CD4-positive, alpha-beta memory T cell (primary cell): ENCODE measurements around the gene NETO2. TPM values are rescaled to one million over a fixed set of nuclear protein-coding genes. Genes with fewer than 3 reads are reported as not detected.
"Not testable (repeated sequence)": the region's sequence is repeated elsewhere in the genome, so short reads cannot be mapped to it uniquely, and the experiment has no call there.

ENCODE experiments used
- CTCF ChIA-PET: fragments of 350-600 bp; sonication (Branson Sonifier 250); formaldehyde crosslinking; loops from one replicate; lab custom pipeline; 2021; ENCODE audit warnings: inconsistent platforms; ENCODE audit not compliant: partially characterized antibody; lab: Charles Lee
- POLR2A ChIA-PET: fragments of 350-600 bp; sonication (Branson Sonifier 250); formaldehyde crosslinking; loops from one replicate; lab custom pipeline; 2021; ENCODE audit not compliant: partially characterized antibody; lab: Charles Lee
- DNase-seq, 5 donors: peaks; one replicate each; pipeline versions ENCODE4 v3.0.0 to v3.0.0-alpha.2; 2020 to 2022; ENCODE audit warnings: mixed read lengths in 1 of 5
- H3K27ac ChIP-seq: one replicate; pipeline ENCODE4 v1.7.0; 2013; ENCODE audit warnings: low read depth, low read length
- H3K27me3 ChIP-seq: 2 replicates; pipeline ENCODE4 v1.7.0; 2013; ENCODE audit warnings: mild to moderate bottlenecking, low read length, moderate library complexity; ENCODE audit not compliant: insufficient read depth
- H3K36me3 ChIP-seq: 2 replicates; pipeline ENCODE4 v1.7.0; 2013; ENCODE audit warnings: mild to moderate bottlenecking, low read length, moderate library complexity; ENCODE audit not compliant: insufficient read depth
- H3K4me1 ChIP-seq: 2 replicates; pipeline ENCODE4 v1.7.0; 2013; ENCODE audit warnings: mild to moderate bottlenecking, low read length, moderate library complexity; ENCODE audit not compliant: insufficient read depth
- H3K4me3 ChIP-seq, 2 donors: one replicate each; pipeline ENCODE4 v1.7.0; 2013; ENCODE audit warnings: low read length in 2 of 2, mild to moderate bottlenecking in 1 of 2
- H3K9me3 ChIP-seq, 2 donors: one replicate each; pipeline ENCODE4 v1.7.0; 2013; ENCODE audit warnings: low read length in 2 of 2, control low read depth in 1 of 2; ENCODE audit not compliant: control insufficient read depth in 1 of 2
- H3K27ac Mint-ChIP-seq, 7 donors: one replicate each; pipeline ENCODE4 v1.8.0; 2020 to 2021; ENCODE audit warnings: mixed read lengths in 7 of 7, mild to moderate bottlenecking in 6 of 7, inconsistent platforms in 3 of 7, moderate library complexity in 3 of 7
- H3K27me3 Mint-ChIP-seq, 2 donors: one replicate each; pipeline ENCODE4 v1.8.0; 2020 to 2021; ENCODE audit warnings: mixed read lengths in 2 of 2
- H3K36me3 Mint-ChIP-seq, 2 donors: one replicate each; pipeline ENCODE4 v1.8.0; 2020 to 2021; ENCODE audit warnings: mixed read lengths in 2 of 2, inconsistent platforms in 1 of 2, mild to moderate bottlenecking in 1 of 2
- H3K4me1 Mint-ChIP-seq, 4 donors: one replicate each; pipeline ENCODE4 v1.8.0; 2020 to 2021; ENCODE audit warnings: mixed read lengths in 4 of 4, mild to moderate bottlenecking in 1 of 4
- H3K4me3 Mint-ChIP-seq, 8 donors: one replicate each; pipeline ENCODE4 v1.8.0; 2020 to 2021; ENCODE audit warnings: mixed read lengths in 8 of 8, mild to moderate bottlenecking in 7 of 8, moderate library complexity in 6 of 8, inconsistent platforms in 3 of 8
- H3K9me3 Mint-ChIP-seq, 8 donors: one replicate each; pipeline ENCODE4 v1.8.0; 2020 to 2021; ENCODE audit warnings: mixed read lengths in 8 of 8, mild to moderate bottlenecking in 5 of 8, inconsistent platforms in 3 of 8, moderate library complexity in 1 of 8
- intact Hi-C: fragments of 100-400 bp; cut with micrococcal nuclease; formaldehyde crosslinking; loops from one replicate; pipeline ENCODE4 v1.15.1; 2023
- polyA plus RNA-seq, 2 donors: library from polyadenylated mRNA; unstranded; fragments of 300-500 nt; fragmentation: Illumina TruSeq; gene quantifications; one replicate each; pipeline ENCODE4 v1.2.3, GENCODE V29; 2021
- total RNA-seq, 2 experiments: library from RNA; stranded (reverse); gene quantifications; one replicate each; pipeline ENCODE4 v1.2.3, GENCODE V29; 2021

Gene NETO2
- total and polyA plus RNA-seq, 4 experiments from 2014 or later, result 3.0 to 5.1 (median 4.1) TPM

GRCh38 chr16:47058295-47059086 is 85.3 kb downstream of the NETO2 start:
- Histone ChIP-seq H3K4me3 (no peak overlapping the region), H3K9me3 (no peaks in the 10 kb centered on the region), H3K36me3 (no peaks in the 10 kb centered on the region), H3K4me1 (no peaks in the 10 kb centered on the region), H3K27me3 (no peaks in the 10 kb centered on the region), H3K27ac (no peak overlapping the region)
- ChIA-PET POLR2A (no interaction called here), CTCF (no interaction called here)
- peaks cover 0 to 4% (median 0%) of the 10 kb centered on the region in 8 donors for H3K9me3 Mint-ChIP-seq
- no peak overlapping the region for H3K27ac Mint-ChIP-seq
- no peak for DNase-seq
- H3K4me3 Mint-ChIP-seq, result no peak overlapping the region
- no peaks in the 10 kb centered on the region for H3K4me1 Mint-ChIP-seq
- peaks cover 0 to 2% of the 10 kb centered on the region in 2 donors for H3K27me3 Mint-ChIP-seq
- intact Hi-C loops, result no loop called here
- no peaks in the 10 kb centered on the region for H3K36me3 Mint-ChIP-seq

- no peak overlapping the region for H3K27ac Mint-ChIP-seq
These were observed 86.1 kb downstream of the NETO2 start for GRCh38 chr16:47057630-47057993.

GRCh38 chr16:47056688-47057629 is 86.8 kb downstream of the NETO2 start:
- ChIA-PET POLR2A (no interaction called here), CTCF (interaction anchor here (1.5 kb wide), 1 partner anchor 85 kb away, joined by 3 read pairs; no protein-coding TSS in a partner anchor)
- H3K9me3 Mint-ChIP-seq, result peaks cover 0 to under 1% (median 0%) of the 10 kb centered on the region in 8 donors
- H3K27ac Mint-ChIP-seq, result no peak overlapping the region
- Histone ChIP-seq H3K9me3 (no peaks in the 10 kb centered on the region), H3K27ac (no peak overlapping the region), H3K36me3 (no peaks in the 10 kb centered on the region), H3K4me1 (no peaks in the 10 kb centered on the region), H3K27me3 (no peaks in the 10 kb centered on the region), H3K4me3 (no peak overlapping the region)
- H3K4me1 Mint-ChIP-seq, result no peaks in the 10 kb centered on the region
- DNase-seq, result no peak
- H3K27me3 Mint-ChIP-seq, result peaks cover 0 to 2% of the 10 kb centered on the region in 2 donors
- intact Hi-C loops, result no loop called here
- H3K4me3 Mint-ChIP-seq, result no peak overlapping the region
- H3K36me3 Mint-ChIP-seq, result no peaks in the 10 kb centered on the region

More at GRCh38 chr16:47057630-47057993, 86.1 kb downstream of the NETO2 start:
- ChIA-PET CTCF (no interaction called here), POLR2A (no interaction called here)
- no peaks in the 10 kb centered on the region for H3K9me3 ChIP-seq
- intact Hi-C loops, result no loop called here
- no peak for DNase-seq
- H3K27me3 ChIP-seq, result no peaks in the 10 kb centered on the region
- no peak overlapping the region for H3K27ac ChIP-seq
- H3K4me3 ChIP-seq, result no peak overlapping the region
- no peaks in the 10 kb centered on the region for H3K36me3 ChIP-seq
- H3K4me1 Mint-ChIP-seq, result no peaks in the 10 kb centered on the region
- H3K4me3 Mint-ChIP-seq, result no peak overlapping the region
- no peaks in the 10 kb centered on the region for H3K4me1 ChIP-seq
- peaks cover 0 to 2% of the 10 kb centered on the region in 2 donors for H3K27me3 Mint-ChIP-seq
- no peaks in the 10 kb centered on the region for H3K36me3 Mint-ChIP-seq
- H3K9me3 Mint-ChIP-seq, result peaks cover 0 to 4% (median 0%) of the 10 kb centered on the region in 8 donors

- H3K4me3 ChIP-seq, DNase-seq, H3K4me3 Mint-ChIP-seq, H3K36me3 ChIP-seq, H3K36me3 Mint-ChIP-seq, H3K27me3 ChIP-seq, H3K27ac ChIP-seq, H3K4me1 ChIP-seq, H3K9me3 Mint-ChIP-seq, POLR2A ChIA-PET, intact Hi-C loops, H3K4me1 Mint-ChIP-seq, H3K27me3 Mint-ChIP-seq, H3K9me3 ChIP-seq, H3K27ac Mint-ChIP-seq: not testable (repeated sequence)
- CTCF ChIA-PET, result interaction anchor here (1.5 kb wide), 1 partner anchor 86 kb away, joined by 3 read pairs; no protein-coding TSS in a partner anchor
These were observed 87.7 kb downstream of the NETO2 start for GRCh38 chr16:47056061-47056460.

- Mint-ChIP-seq H3K36me3 (no peaks in the 10 kb centered on the region), H3K9me3 (no peaks in the 10 kb centered on the region), H3K27ac (no peak overlapping the region), H3K4me1 (no peaks in the 10 kb centered on the region), H3K27me3 (peaks cover 0 to 2% of the 10 kb centered on the region in 2 donors), H3K4me3 (no peak overlapping the region)
- Histone ChIP-seq H3K9me3 (no peaks in the 10 kb centered on the region), H3K4me3 (no peak overlapping the region), H3K27me3 (no peaks in the 10 kb centered on the region), H3K27ac (no peak overlapping the region), H3K36me3 (no peaks in the 10 kb centered on the region), H3K4me1 (no peaks in the 10 kb centered on the region)
- intact Hi-C loops, result no loop called here
- no peak for DNase-seq
- POLR2A ChIA-PET, result no interaction called here
- CTCF ChIA-PET, result interaction anchor here (1.2 to 1.5 kb wide), 2 partner anchors 17 to 86 kb away, joined by 3 to 4 read pairs; no protein-coding TSS in a partner anchor
These were observed 88.4 kb downstream of the NETO2 start for GRCh38 chr16:47055136-47055885.

GRCh38 chr16:47054306-47054705 is 89.4 kb downstream of the NETO2 start:
- ChIA-PET POLR2A (no interaction called here), CTCF (interaction anchor here (1.2 kb wide), 1 partner anchor 16 kb away, joined by 4 read pairs; no protein-coding TSS in a partner anchor)
- H3K4me3 ChIP-seq, result no peak overlapping the region
- intact Hi-C loops, result no loop called here
- H3K36me3 Mint-ChIP-seq, result no peaks in the 10 kb centered on the region
- H3K4me1 Mint-ChIP-seq, result no peaks in the 10 kb centered on the region
- H3K9me3 Mint-ChIP-seq, result no peaks in the 10 kb centered on the region
- H3K27ac Mint-ChIP-seq, result no peak overlapping the region
- no peak for DNase-seq
- no peak overlapping the region for H3K4me3 Mint-ChIP-seq
- no peaks in the 10 kb centered on the region for H3K36me3 ChIP-seq
- H3K27me3 ChIP-seq, result no peaks in the 10 kb centered on the region
- H3K9me3 ChIP-seq, result no peaks in the 10 kb centered on the region
- H3K4me1 ChIP-seq, result no peaks in the 10 kb centered on the region
- H3K27me3 Mint-ChIP-seq, result peaks cover 0 to 2% of the 10 kb centered on the region in 2 donors
- no peak overlapping the region for H3K27ac ChIP-seq
